CD4-positive, alpha-beta memory T cell (primary cell): Measurements from ENCODE around the gene TRIM23. TPM values are rescaled to one million over a fixed set of nuclear protein-coding genes. Genes with fewer than 3 reads are reported as not detected.

Experiments
- CTCF ChIA-PET: fragments of 350-600 bp; sonication (Branson Sonifier 250); formaldehyde crosslinking; loops from one replicate; lab custom pipeline; 2021; ENCODE audit warnings: inconsistent platforms; ENCODE audit not compliant: partially characterized antibody; lab: Charles Lee
- POLR2A ChIA-PET: fragments of 350-600 bp; sonication (Branson Sonifier 250); formaldehyde crosslinking; loops from one replicate; lab custom pipeline; 2021; ENCODE audit not compliant: partially characterized antibody; lab: Charles Lee
- DNase-seq, 5 donors: peaks; one replicate each; pipeline versions ENCODE4 v3.0.0 to v3.0.0-alpha.2; 2020 to 2022; ENCODE audit warnings: mixed read lengths in 1 of 5
- H3K27ac ChIP-seq: one replicate; pipeline ENCODE4 v1.7.0; 2013; ENCODE audit warnings: low read depth, low read length
- H3K27me3 ChIP-seq: 2 replicates; pipeline ENCODE4 v1.7.0; 2013; ENCODE audit warnings: mild to moderate bottlenecking, low read length, moderate library complexity; ENCODE audit not compliant: insufficient read depth
- H3K36me3 ChIP-seq: 2 replicates; pipeline ENCODE4 v1.7.0; 2013; ENCODE audit warnings: mild to moderate bottlenecking, low read length, moderate library complexity; ENCODE audit not compliant: insufficient read depth
- H3K4me1 ChIP-seq: 2 replicates; pipeline ENCODE4 v1.7.0; 2013; ENCODE audit warnings: mild to moderate bottlenecking, low read length, moderate library complexity; ENCODE audit not compliant: insufficient read depth
- H3K4me3 ChIP-seq, 2 donors: one replicate each; pipeline ENCODE4 v1.7.0; 2013; ENCODE audit warnings: low read length in 2 of 2, mild to moderate bottlenecking in 1 of 2
- H3K9me3 ChIP-seq, 2 donors: one replicate each; pipeline ENCODE4 v1.7.0; 2013; ENCODE audit warnings: low read length in 2 of 2, control low read depth in 1 of 2; ENCODE audit not compliant: control insufficient read depth in 1 of 2
- H3K27ac Mint-ChIP-seq, 7 donors: one replicate each; pipeline ENCODE4 v1.8.0; 2020 to 2021; ENCODE audit warnings: mixed read lengths in 7 of 7, mild to moderate bottlenecking in 6 of 7, inconsistent platforms in 3 of 7, moderate library complexity in 3 of 7
- H3K27me3 Mint-ChIP-seq, 2 donors: one replicate each; pipeline ENCODE4 v1.8.0; 2020 to 2021; ENCODE audit warnings: mixed read lengths in 2 of 2
- H3K36me3 Mint-ChIP-seq, 2 donors: one replicate each; pipeline ENCODE4 v1.8.0; 2020 to 2021; ENCODE audit warnings: mixed read lengths in 2 of 2, inconsistent platforms in 1 of 2, mild to moderate bottlenecking in 1 of 2
- H3K4me1 Mint-ChIP-seq, 4 donors: one replicate each; pipeline ENCODE4 v1.8.0; 2020 to 2021; ENCODE audit warnings: mixed read lengths in 4 of 4, mild to moderate bottlenecking in 1 of 4
- H3K4me3 Mint-ChIP-seq, 8 donors: one replicate each; pipeline ENCODE4 v1.8.0; 2020 to 2021; ENCODE audit warnings: mixed read lengths in 8 of 8, mild to moderate bottlenecking in 7 of 8, moderate library complexity in 6 of 8, inconsistent platforms in 3 of 8
- H3K9me3 Mint-ChIP-seq, 8 donors: one replicate each; pipeline ENCODE4 v1.8.0; 2020 to 2021; ENCODE audit warnings: mixed read lengths in 8 of 8, mild to moderate bottlenecking in 5 of 8, inconsistent platforms in 3 of 8, moderate library complexity in 1 of 8
- intact Hi-C: fragments of 100-400 bp; cut with micrococcal nuclease; formaldehyde crosslinking; loops from one replicate; pipeline ENCODE4 v1.15.1; 2023
- polyA plus RNA-seq, 2 donors: library from polyadenylated mRNA; unstranded; fragments of 300-500 nt; fragmentation: Illumina TruSeq; gene quantifications; one replicate each; pipeline ENCODE4 v1.2.3, GENCODE V29; 2021
- total RNA-seq, 2 experiments: library from RNA; stranded (reverse); gene quantifications; one replicate each; pipeline ENCODE4 v1.2.3, GENCODE V29; 2021

Gene TRIM23
- total and polyA plus RNA-seq, 4 experiments from 2014 or later: 10.2 to 25.4 (median 17.2) TPM

GRCh38 chr5:65570598-65571226, 53.4 kb downstream of the TRIM23 start:
- Histone ChIP-seq H3K4me1 (peaks cover 17% of the 10 kb centered on the region), H3K27ac (no peak overlapping the region), H3K9me3 (no peaks in the 10 kb centered on the region), H3K27me3 (no peaks in the 10 kb centered on the region), H3K4me3 (no peak overlapping the region), H3K36me3 (peaks cover 11% of the 10 kb centered on the region)
- DNase-seq: no peak
- H3K4me3 Mint-ChIP-seq: no peak overlapping the region
- intact Hi-C loops: no loop called here
- CTCF ChIA-PET: no interaction called here
- no peaks in the 10 kb centered on the region for H3K9me3 Mint-ChIP-seq
- H3K27ac Mint-ChIP-seq: no peak overlapping the region
- no peaks in the 10 kb centered on the region for H3K27me3 Mint-ChIP-seq
- peaks cover 33 to 50% of the 10 kb centered on the region in 2 donors for H3K36me3 Mint-ChIP-seq
- peaks cover 34 to 45% (median 38%) of the 10 kb centered on the region in 4 donors for H3K4me1 Mint-ChIP-seq
- POLR2A ChIA-PET: interaction anchor here (1.2 kb wide), 1 partner anchor 8 kb away, joined by 3 read pairs; the partner anchor contains the start of genes CENPK and PPWD1

DNA sequence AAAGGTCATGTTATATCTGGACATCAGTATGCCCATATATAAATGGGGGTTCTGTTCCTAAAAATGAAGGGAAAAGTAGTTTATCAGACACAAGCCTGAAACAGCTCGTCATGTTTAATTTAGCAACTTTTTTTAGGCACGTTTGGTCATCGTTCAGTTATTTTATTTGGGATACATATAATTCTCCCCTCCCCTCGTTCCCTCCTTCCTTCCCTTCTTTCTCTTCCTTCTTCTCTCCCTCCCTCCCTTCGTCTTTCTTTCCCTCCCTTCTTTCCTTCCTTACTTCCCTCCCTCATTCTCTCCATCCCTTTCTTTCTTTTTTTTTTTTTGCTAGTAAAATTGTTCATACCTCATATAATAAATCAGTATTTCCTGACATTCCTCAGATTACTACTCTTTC, 57.6 kb downstream of the TRIM23 start:
- POLR2A ChIA-PET: interaction anchor here (0.6 kb wide), 1 partner anchor 32 kb away, joined by 4 read pairs; no protein-coding TSS in a partner anchor
- H3K36me3 Mint-ChIP-seq: peaks cover 9 to 34% of the 10 kb centered on the region in 2 donors
- DNase-seq: no peak
- no peaks in the 10 kb centered on the region for H3K9me3 ChIP-seq
- peak overlapping the region in 2 of 8 donors; percentile 31 to 48 for H3K4me3 Mint-ChIP-seq
- H3K9me3 Mint-ChIP-seq: no peaks in the 10 kb centered on the region
- no peaks in the 10 kb centered on the region for H3K27me3 ChIP-seq
- H3K27ac ChIP-seq: no peak overlapping the region
- peak overlapping the region in 2 of 7 donors; percentile 38 to 75 for H3K27ac Mint-ChIP-seq
- no peaks in the 10 kb centered on the region for H3K27me3 Mint-ChIP-seq
- peaks cover 47% of the 10 kb centered on the region for H3K4me1 ChIP-seq
- intact Hi-C loops: no loop called here
- no peak overlapping the region for H3K4me3 ChIP-seq
- H3K36me3 ChIP-seq: peaks cover 11% of the 10 kb centered on the region
- peaks cover 31 to 57% (median 44%) of the 10 kb centered on the region in 4 donors for H3K4me1 Mint-ChIP-seq
- CTCF ChIA-PET: no interaction called here

DNA sequence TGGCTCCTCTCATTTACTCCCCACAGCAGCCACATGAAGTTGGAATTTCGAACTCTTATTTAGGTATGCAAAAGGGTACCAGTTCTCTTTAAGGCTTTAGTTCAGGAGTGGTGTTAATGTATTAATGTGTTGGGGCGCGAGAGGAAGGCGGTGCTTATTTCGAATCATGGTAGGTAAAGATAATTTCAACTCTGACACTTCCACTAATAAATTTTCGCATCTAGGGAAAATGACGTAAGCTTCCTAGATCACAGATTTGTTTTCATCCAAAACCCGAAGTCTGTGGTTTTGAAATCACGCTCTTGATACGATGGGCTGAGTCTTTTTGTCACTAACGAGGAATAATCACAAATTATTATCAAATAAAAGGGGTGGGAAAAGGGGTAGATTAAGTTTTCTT, 60.4 kb downstream of the TRIM23 start:
- intact Hi-C loops: loop anchor here (1.0 to 5.0 kb wide), 7 partner anchors 61 to 795 kb away; partner anchors contain the start of genes CWC27, ERBIN, NLN and SGTB
- peak in 1 of 5 donors; percentile 9 for DNase-seq
- Mint-ChIP-seq H3K4me3 (peak overlapping the region; percentile 98 to 99 (median 98)), H3K4me1 (peaks cover 32 to 62% (median 44%) of the 10 kb centered on the region in 4 donors), H3K36me3 (peaks cover 7 to 26% of the 10 kb centered on the region in 2 donors), H3K27ac (peak overlapping the region; percentile 96 to 99 (median 99)), H3K9me3 (no peaks in the 10 kb centered on the region), H3K27me3 (no peaks in the 10 kb centered on the region)
- Histone ChIP-seq H3K4me1 (peaks cover 59% of the 10 kb centered on the region), H3K27me3 (no peaks in the 10 kb centered on the region), H3K36me3 (peaks cover 3% of the 10 kb centered on the region), H3K27ac (peak overlapping the region; percentile 92), H3K4me3 (peak overlapping the region; percentile 73 to 80), H3K9me3 (no peaks in the 10 kb centered on the region)
- ChIA-PET POLR2A (interaction anchor here (0.6 to 4.9 kb wide), 21 partner anchors 14 to 795 kb away, joined by 3 to 70 read pairs (median 8); partner anchors contain the start of genes ADAMTS6, CWC27, ERBIN and NLN), CTCF (interaction anchor here (0.8 to 1.4 kb wide), 4 partner anchors 20 to 795 kb away, joined by 3 to 4 read pairs (median 3); partner anchors contain the start of genes CWC27 and SREK1IP1)

DNA sequence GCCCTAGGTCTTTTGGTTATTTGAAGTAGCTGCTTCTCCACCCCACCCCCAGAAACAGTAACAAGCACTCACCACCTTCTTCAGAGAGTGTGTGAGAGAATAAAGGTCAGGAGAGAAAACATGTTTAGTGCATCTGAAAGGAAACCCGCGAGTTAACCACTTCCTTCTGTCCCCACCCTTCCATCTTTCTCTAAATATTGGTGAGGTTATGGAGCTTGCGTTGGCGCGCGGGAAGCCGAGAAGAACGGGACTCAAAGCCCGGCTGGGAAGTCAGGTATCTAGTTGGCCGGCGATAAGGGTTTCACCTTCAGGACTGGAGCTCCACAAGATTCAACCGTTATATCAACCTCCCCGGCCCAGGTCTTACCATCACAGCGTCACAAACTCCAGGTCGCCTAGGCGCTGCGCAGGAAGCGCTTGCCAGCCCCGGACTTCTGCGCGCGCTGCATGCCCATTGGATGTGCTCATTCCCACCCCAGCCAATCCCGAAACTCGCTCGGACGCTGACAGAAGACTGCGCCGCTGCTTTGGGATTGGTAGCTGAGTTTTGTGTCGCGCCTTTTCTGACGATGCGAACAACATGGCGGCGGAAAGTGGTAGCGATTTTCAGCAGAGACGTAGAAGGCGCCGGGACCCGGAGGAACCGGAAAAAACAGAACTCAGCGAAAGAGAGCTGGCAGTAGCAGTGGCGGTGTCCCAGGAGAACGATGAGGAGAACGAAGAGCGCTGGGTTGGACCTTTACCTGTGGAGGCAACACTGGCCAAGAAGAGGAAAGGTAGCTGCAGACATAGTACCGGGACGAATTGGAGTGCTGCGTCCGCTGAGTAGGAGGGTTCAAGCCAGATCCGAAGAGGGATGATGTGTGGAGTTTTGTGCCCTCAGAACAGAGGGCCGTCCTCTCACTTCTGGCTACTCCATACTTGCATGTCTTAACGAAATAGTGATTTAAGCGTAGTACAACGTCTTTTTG, 61.1 kb downstream of the TRIM23 start, which contains the start of the genes CENPK and PPWD1:
TSS of gene CENPK (minus strand) at position 438 of the 971 bp plus-strand sequence. CDS start 8,261 bp downstream, outside the sequence.
TSS of gene PPWD1 (plus strand) at position 566 of the 971 bp plus-strand sequence. CDS start at position 581, 15 bp downstream.
- Mint-ChIP-seq H3K4me1 (peaks cover 32 to 58% (median 41%) of the 10 kb centered on the region in 4 donors), H3K27ac (peak within 1 kb of the TSS; percentile 96 to 99 (median 99)), H3K4me3 (peak within 1 kb of the TSS; percentile 98 to 99 (median 98)), H3K27me3 (no peaks in the 10 kb centered on the region), H3K36me3 (peaks cover 14 to 25% of the 10 kb centered on the region in 2 donors), H3K9me3 (no peaks in the 10 kb centered on the region)
- ChIA-PET CTCF (interaction anchor here (0.8 to 1.9 kb wide), 12 partner anchors 11 to 794 kb away, joined by 3 to 7 read pairs (median 3); partner anchors contain the start of genes CWC27 and SREK1IP1), POLR2A (interaction anchor here (0.6 to 4.9 kb wide), 34 partner anchors 8 to 795 kb away, joined by 3 to 70 read pairs (median 5); partner anchors contain the start of genes ADAMTS6, CWC27, ERBIN and NLN)
- peak within 1 kb of the TSS; percentile 92 for H3K27ac ChIP-seq
- intact Hi-C loops: loop anchor here (1.0 to 5.0 kb wide), 7 partner anchors 61 to 794 kb away; partner anchors contain the start of genes CWC27, ERBIN, NLN and SGTB
- DNase-seq: peak; percentile 93 to 97 (median 96)
- no peaks in the 10 kb centered on the region for H3K9me3 ChIP-seq
- no peaks in the 10 kb centered on the region for H3K27me3 ChIP-seq
- H3K4me1 ChIP-seq: peaks cover 54% of the 10 kb centered on the region
- H3K4me3 ChIP-seq: peak within 1 kb of the TSS; percentile 73 to 80
- peaks cover 5% of the 10 kb centered on the region for H3K36me3 ChIP-seq

DNA sequence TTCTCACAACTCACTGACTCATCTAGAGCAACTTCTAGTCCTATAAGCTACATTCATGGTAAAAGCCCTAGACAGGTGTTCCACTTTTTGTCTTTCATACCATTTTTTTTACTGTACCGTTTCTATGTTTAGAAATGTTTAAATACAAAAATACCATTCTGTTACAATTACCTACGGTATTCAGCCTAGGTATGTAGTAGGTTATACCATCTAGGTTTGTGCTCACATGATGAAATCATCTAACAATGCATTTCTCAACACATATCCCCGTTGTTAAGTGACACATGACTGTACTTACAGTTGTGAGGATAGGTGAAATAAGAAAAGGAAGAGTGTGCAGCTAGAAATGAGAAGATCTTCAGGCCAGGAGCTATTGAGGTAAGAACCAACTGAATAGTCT, 67.4 kb downstream of the TRIM23 start:
- CTCF ChIA-PET: interaction anchor here (1.2 kb wide), 1 partner anchor 17 kb away, joined by 3 read pairs; no protein-coding TSS in a partner anchor

DNA sequence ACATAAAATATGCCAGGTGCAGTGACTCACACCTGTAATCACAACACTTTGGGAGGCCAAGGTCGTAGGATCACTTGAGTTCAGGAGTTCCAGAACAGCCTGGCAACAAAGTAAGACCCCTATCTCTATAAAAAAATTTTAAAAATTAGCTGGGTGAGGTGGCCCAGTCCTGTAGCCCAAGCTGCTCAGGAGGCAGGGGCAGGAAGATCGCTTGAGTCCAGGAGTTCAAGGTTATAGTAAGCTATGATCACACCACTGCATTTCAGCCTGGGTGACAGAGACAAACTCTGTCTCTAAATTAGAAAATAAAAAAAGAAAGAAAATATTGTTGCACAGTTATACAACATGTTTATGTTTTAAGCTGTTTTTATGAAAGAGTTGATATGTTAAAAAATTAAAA, 68.0 kb downstream of the TRIM23 start:
- intact Hi-C loops: no loop called here
- ChIA-PET POLR2A (interaction anchor here (0.7 kb wide), 1 partner anchor 8 kb away, joined by 3 read pairs; no protein-coding TSS in a partner anchor), CTCF (interaction anchor here (1.2 kb wide), 1 partner anchor 17 kb away, joined by 3 read pairs; no protein-coding TSS in a partner anchor)
- H3K27me3 ChIP-seq: no peaks in the 10 kb centered on the region
- H3K27ac ChIP-seq: no peak overlapping the region
- peaks cover 13% of the 10 kb centered on the region for H3K36me3 ChIP-seq
- H3K9me3 Mint-ChIP-seq: no peaks in the 10 kb centered on the region
- DNase-seq: no peak
- peaks cover 7 to 44% of the 10 kb centered on the region in 2 donors for H3K36me3 Mint-ChIP-seq
- no peaks in the 10 kb centered on the region for H3K9me3 ChIP-seq
- H3K27ac Mint-ChIP-seq: no peak overlapping the region
- peaks cover 14% of the 10 kb centered on the region for H3K4me1 ChIP-seq
- H3K4me3 Mint-ChIP-seq: no peak overlapping the region
- peaks cover 0 to 14% (median 7%) of the 10 kb centered on the region in 4 donors for H3K4me1 Mint-ChIP-seq
- H3K4me3 ChIP-seq: no peak overlapping the region
- no peaks in the 10 kb centered on the region for H3K27me3 Mint-ChIP-seq

More for the DNA sequence above, 67.4 kb downstream of the TRIM23 start:
- peaks cover 0 to 18% (median 10%) of the 10 kb centered on the region in 4 donors for H3K4me1 Mint-ChIP-seq
- POLR2A ChIA-PET: no interaction called here
- H3K4me3 Mint-ChIP-seq: no peak overlapping the region
- intact Hi-C loops: no loop called here
- no peaks in the 10 kb centered on the region for H3K9me3 Mint-ChIP-seq
- H3K27me3 Mint-ChIP-seq: no peaks in the 10 kb centered on the region
- H3K36me3 Mint-ChIP-seq: peaks cover 7 to 41% of the 10 kb centered on the region in 2 donors
- no peak for DNase-seq
- no peak overlapping the region for H3K27ac Mint-ChIP-seq
- Histone ChIP-seq H3K4me3 (no peak overlapping the region), H3K9me3 (no peaks in the 10 kb centered on the region), H3K4me1 (peaks cover 19% of the 10 kb centered on the region), H3K27me3 (no peaks in the 10 kb centered on the region), H3K36me3 (peaks cover 13% of the 10 kb centered on the region), H3K27ac (no peak overlapping the region)
